22Rv1 (cell line): Measurements from ENCODE around the gene SMC6.

Source experiments
- CTCF ChIP-seq: fragments of 450-650 bp; IDR thresholded peaks from 2 replicates; pipeline ENCODE4 v1.5.1; 2017; ENCODE audit warnings: mild to moderate bottlenecking
- ZFX ChIP-seq: fragments of 450-650 bp; IDR thresholded peaks from 2 replicates; pipeline ENCODE4 v1.6.1; 2017; ENCODE audit warnings: antibody characterized with exemption, borderline replicate concordance

DNA sequence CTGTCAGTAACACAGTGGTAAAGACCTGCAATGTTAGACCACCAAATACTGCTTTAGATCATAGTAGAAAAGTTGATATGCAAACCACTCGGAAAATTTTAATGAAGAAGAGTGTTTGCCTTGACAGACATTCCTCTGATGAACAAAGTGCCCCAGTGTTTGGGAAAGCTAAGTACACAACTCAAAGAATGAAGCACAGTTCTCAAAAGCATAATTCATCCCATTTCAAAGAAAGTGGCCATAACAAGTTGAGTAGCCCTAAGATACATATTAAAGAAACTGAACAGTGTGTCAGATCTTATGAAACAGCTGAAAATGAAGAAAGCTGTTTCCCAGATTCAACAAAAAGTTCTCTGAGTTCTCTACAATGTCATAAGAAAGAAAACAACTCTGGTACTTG is 27.9 kb upstream of the SMC6 start:
- TF ChIP-seq CTCF (no peak), ZFX (no peak)
